Osteoblast (primary cell): ENCODE results near the gene LRMDA. TPM values are rescaled to one million over a fixed set of nuclear protein-coding genes. Genes with fewer than 3 reads are reported as not detected.
"Not testable (repeated sequence)": the region's sequence is repeated elsewhere in the genome, so short reads cannot be mapped to it uniquely, and the experiment has no call there.

Experiments
- DNase-seq: peaks from one replicate; pipeline ENCODE4 v3.0.0; 2011; ENCODE audit warnings: low spot score, mixed read lengths; ENCODE audit not compliant: insufficient read length; ENCODE audit errors: missing footprints
- H2AFZ ChIP-seq: 2 replicates; pipeline ENCODE4 v1.6.0; 2011; ENCODE audit warnings: mild to moderate bottlenecking, low read length
- H3K27ac ChIP-seq: 2 replicates; pipeline ENCODE4 v1.5.1; 2011; ENCODE audit warnings: mild to moderate bottlenecking, low read depth, low read length, moderate library complexity
- H3K27me3 ChIP-seq: 2 replicates; pipeline ENCODE4 v1.6.0; 2012; ENCODE audit warnings: mild to moderate bottlenecking, control low read depth, inconsistent platforms, low read length, moderate library complexity; ENCODE audit not compliant: insufficient read depth
- H3K36me3 ChIP-seq: 2 replicates; pipeline ENCODE4 v1.5.1; 2011; ENCODE audit warnings: mild to moderate bottlenecking, low read length, control low read depth, moderate library complexity; ENCODE audit not compliant: insufficient read depth
- H3K4me1 ChIP-seq: 2 replicates; pipeline ENCODE4 v1.5.1; 2011; ENCODE audit warnings: mild to moderate bottlenecking, low read length, control low read depth, moderate library complexity; ENCODE audit not compliant: insufficient read depth
- H3K4me2 ChIP-seq: 2 replicates; pipeline ENCODE4 v1.6.0; 2011; ENCODE audit warnings: mild to moderate bottlenecking, low read length; ENCODE audit not compliant: insufficient read depth
- H3K4me3 ChIP-seq: fragments of 200-600 bp; sonication (generic); 3 replicates; pipeline ENCODE4 v1.5.1; 2012; ENCODE audit warnings: mild to moderate bottlenecking, low read length, inconsistent platforms; ENCODE audit not compliant: insufficient read depth
- H3K79me2 ChIP-seq: 2 replicates; pipeline ENCODE4 v1.6.0; 2012; ENCODE audit warnings: mild to moderate bottlenecking, low read length, control low read depth, inconsistent platforms; ENCODE audit not compliant: insufficient read depth
- H3K9me3 ChIP-seq: 2 replicates; pipeline ENCODE4 v1.5.1; 2011; ENCODE audit warnings: low read depth, low read length, control low read depth
- H4K20me1 ChIP-seq: 2 replicates; pipeline ENCODE4 v1.6.0; 2012; ENCODE audit warnings: mild to moderate bottlenecking, low read length, control low read depth; ENCODE audit not compliant: insufficient read depth
- CTCF ChIP-seq: IDR thresholded peaks from 2 replicates; pipeline ENCODE4 v1.5.1; 2011; ENCODE audit warnings: mild to moderate bottlenecking, low read depth, low read length, moderate library complexity; ENCODE audit errors: extremely low read depth
- total RNA-seq: library from RNA; depleted of rRNA; stranded (reverse); fragments of >200 nt; gene quantifications from 2 replicates; pipeline ENCODE4 v1.2.3, GENCODE V29; 2012

LRMDA gene
- total RNA-seq, 1 donor = 18.5 TPM

- no peaks in the 10 kb centered on the region for H3K79me2 ChIP-seq
- no peak overlapping the region for H2AFZ ChIP-seq
- H3K4me3 ChIP-seq = no peak overlapping the region
- peaks cover 3% of the 10 kb centered on the region for H3K4me1 ChIP-seq
- no peaks in the 10 kb centered on the region for H4K20me1 ChIP-seq
- no peak overlapping the region for H3K4me2 ChIP-seq
- H3K27ac ChIP-seq = no peak overlapping the region
- no peak for TF ChIP-seq CTCF
- no peak for DNase-seq
- H3K27me3 ChIP-seq = peaks cover 10% of the 10 kb centered on the region
- H3K9me3 ChIP-seq = no peaks in the 10 kb centered on the region
- no peaks in the 10 kb centered on the region for H3K36me3 ChIP-seq
Measured at GRCh38 chr10:75514830-75515229, 83.4 kb downstream of the LRMDA start.

- H3K79me2 ChIP-seq, H2AFZ ChIP-seq, DNase-seq, H4K20me1 ChIP-seq, H3K27ac ChIP-seq, H3K9me3 ChIP-seq, H3K27me3 ChIP-seq, H3K4me2 ChIP-seq, H3K36me3 ChIP-seq, H3K4me1 ChIP-seq, H3K4me3 ChIP-seq: not testable (repeated sequence)
Measured at GRCh38 chr10:75516154-75516553, 84.7 kb downstream of the LRMDA start.

- not testable (repeated sequence) for H3K27ac ChIP-seq, H4K20me1 ChIP-seq, DNase-seq, H3K4me2 ChIP-seq, H3K36me3 ChIP-seq, H2AFZ ChIP-seq, H3K4me1 ChIP-seq, H3K27me3 ChIP-seq, H3K79me2 ChIP-seq, H3K4me3 ChIP-seq, H3K9me3 ChIP-seq
Measured at GRCh38 chr10:75519213-75519612, 87.8 kb downstream of the LRMDA start.

- H3K4me1 ChIP-seq, H3K4me3 ChIP-seq, H3K27ac ChIP-seq, H3K79me2 ChIP-seq, H3K4me2 ChIP-seq, H2AFZ ChIP-seq, H3K27me3 ChIP-seq, DNase-seq, H3K9me3 ChIP-seq, H4K20me1 ChIP-seq, H3K36me3 ChIP-seq: not testable (repeated sequence)
Measured at GRCh38 chr10:75521194-75521829, 89.9 kb downstream of the LRMDA start.

- H3K27ac ChIP-seq = no peak overlapping the region
- H3K9me3 ChIP-seq = no peaks in the 10 kb centered on the region
- TF ChIP-seq CTCF = no peak
- H3K27me3 ChIP-seq = no peaks in the 10 kb centered on the region
- H3K4me1 ChIP-seq = peaks cover under 1% of the 10 kb centered on the region
- H4K20me1 ChIP-seq = no peaks in the 10 kb centered on the region
- DNase-seq = no peak
- H3K79me2 ChIP-seq = no peaks in the 10 kb centered on the region
- no peak overlapping the region for H3K4me2 ChIP-seq
- no peak overlapping the region for H2AFZ ChIP-seq
- no peak overlapping the region for H3K4me3 ChIP-seq
- no peaks in the 10 kb centered on the region for H3K36me3 ChIP-seq
Measured at GRCh38 chr10:75525067-75525466, 93.6 kb downstream of the LRMDA start.
